HPDE6-E6E7 (cell line): ENCODE results near the gene NACC1.

Experiments
- DNase-seq: peaks from one replicate; pipeline ENCODE4 v3.0.0; 2011; ENCODE audit warnings: missing footprints; ENCODE audit errors: extremely low spot score

NACC1 gene

DNA sequence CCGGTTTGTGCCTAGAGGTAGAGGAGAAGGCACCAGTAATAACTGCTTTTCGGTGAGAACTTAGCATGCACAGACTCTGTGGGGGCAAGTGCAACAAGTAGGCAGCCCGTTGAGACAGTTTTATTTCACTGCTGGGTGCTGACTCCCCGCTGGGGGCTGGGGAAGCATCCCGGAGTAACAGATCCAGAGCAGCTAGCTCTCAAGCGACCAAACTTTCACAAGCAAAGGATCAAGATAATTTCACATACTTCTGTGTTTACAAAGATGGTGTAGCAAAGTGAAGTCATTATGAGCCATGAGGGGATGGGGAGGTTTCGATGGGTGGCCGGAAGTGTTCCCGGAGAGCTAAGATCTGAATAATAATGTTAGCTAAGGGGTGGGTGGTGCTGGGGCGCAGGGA lies 2.8 kb downstream of the NACC1 start:
- DNase-seq: no peak

DNA sequence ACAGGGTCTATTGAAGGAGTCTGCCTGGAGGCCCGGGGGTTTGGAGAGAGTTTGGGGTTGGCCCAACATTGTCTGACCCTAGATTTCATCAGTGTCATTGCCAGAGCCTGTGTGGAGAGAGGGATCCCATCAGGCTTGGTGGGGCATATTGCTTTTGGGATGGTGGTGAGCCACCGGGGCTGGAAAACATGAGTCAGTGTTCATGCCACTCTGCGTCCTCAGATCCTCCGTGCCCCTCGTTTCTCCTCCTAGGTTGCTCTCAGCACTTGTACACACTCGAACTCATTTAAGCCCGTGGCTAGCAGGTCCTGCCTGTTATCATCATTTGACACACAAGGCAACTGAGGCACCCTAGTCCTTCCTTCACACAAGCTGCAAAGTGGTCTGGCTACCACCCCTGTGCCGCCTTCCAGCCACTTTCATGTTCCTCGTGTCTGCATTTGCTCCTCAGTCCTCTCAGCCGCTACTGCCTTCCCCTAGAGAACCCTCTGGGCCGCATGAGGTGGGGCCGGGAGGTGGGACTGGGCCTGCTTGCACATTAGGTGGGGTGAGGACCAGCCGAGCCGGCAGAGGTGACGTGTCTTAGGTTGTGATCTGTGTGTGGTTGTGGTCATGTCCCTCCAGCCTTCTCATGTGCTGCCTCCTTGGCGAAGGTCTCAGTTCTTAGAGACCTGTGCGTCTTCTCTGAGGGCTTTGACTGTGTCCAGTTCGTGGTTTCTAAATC lies 3.6 kb downstream of the NACC1 start:
- no peak for DNase-seq

DNA sequence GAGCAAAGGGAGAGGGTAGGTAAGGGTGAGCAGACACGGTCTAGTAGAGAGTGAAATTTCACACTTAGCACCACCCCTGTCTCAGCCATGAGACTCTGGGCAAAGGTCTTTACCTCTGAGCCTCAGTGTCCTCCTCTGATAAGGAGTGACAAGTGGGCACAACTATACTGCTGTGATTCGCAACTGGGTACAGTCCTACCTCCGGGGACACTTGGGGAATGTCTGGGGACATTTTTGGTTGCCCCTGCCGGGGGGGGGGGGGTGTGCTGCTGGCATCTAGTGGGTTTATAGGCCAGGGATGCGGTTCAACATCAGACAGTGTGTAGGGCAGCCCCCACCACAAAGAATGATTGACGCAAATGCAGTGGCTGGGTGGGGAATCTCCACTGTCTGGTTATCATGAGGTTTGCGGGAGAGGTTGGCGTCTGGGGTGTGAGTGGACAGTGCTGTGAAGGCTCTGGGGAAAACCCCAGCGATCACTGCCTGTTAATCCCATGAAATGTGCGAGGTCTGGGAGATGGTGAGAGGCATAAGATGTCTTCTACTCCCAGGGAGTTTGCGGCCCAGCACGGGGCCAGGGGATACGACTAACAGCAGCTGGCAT lies 4.3 kb downstream of the NACC1 start:
- DNase-seq: no peak

DNA sequence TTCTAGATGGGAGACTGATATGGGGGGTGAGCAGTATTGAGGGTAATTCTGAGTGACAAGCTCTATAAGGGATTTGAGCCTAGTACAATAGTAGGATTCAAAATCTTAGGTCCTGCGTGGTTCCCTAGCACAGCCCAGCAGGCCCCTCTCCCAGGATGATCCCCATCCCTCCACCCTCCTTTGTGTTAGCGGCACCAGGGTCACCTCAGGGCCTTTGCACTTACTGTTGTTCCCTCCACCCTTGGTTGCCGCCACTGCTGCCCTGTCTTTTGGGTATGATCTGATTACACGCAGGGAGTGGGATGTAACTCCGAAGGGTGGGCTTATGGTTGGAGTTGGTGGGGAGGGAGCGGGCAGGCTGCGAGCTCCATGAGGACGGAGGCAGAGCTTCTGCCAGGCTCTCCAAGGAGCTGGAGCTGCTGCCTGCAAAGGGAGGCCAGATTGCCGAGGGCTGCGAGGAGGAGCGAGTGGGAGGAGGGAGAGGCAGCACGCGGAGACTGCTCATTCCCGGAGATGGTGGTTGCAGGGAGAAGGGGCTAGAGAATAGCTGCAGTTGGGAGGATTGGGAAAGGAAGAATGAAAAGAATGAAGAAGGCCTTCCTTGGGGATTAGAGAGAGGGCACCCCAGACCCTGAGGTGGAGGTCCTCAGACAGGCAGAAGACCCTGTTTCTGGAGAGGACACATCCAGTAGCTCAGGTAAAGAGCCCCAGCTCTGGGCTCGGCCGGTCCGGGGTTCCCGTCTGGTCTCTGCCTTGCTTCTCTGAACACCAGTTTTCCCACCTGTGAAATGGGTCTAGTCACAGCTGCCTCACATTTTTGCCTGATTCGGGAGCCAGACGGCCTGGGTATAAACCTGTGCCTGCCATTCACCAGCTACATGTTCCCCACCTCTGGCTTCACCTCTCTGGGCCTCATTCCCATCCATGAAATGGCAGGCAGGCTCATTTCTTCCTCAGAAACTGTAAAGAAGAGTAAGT lies 5.2 kb downstream of the NACC1 start:
- no peak for DNase-seq

DNA sequence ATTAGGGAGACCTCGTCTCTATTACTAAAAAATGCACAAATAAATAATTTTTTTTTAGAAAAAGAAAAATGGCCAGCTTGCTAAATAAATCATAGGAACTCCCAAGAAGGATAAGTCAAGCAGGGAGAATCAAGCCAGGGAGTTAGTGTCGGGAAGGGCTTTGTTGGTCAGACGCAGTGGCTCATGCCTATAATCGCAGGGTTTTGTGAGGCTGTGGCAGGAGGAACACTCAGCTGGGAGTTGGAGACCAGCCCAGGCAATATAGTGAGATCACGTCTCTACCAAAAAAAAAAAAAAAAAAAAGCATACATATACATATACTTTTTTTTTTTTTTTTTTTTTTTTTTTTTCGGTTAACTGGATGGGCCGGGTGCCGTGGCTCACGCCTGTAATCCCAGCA lies 9.0 kb downstream of the NACC1 start:
- DNase-seq: no peak

DNA sequence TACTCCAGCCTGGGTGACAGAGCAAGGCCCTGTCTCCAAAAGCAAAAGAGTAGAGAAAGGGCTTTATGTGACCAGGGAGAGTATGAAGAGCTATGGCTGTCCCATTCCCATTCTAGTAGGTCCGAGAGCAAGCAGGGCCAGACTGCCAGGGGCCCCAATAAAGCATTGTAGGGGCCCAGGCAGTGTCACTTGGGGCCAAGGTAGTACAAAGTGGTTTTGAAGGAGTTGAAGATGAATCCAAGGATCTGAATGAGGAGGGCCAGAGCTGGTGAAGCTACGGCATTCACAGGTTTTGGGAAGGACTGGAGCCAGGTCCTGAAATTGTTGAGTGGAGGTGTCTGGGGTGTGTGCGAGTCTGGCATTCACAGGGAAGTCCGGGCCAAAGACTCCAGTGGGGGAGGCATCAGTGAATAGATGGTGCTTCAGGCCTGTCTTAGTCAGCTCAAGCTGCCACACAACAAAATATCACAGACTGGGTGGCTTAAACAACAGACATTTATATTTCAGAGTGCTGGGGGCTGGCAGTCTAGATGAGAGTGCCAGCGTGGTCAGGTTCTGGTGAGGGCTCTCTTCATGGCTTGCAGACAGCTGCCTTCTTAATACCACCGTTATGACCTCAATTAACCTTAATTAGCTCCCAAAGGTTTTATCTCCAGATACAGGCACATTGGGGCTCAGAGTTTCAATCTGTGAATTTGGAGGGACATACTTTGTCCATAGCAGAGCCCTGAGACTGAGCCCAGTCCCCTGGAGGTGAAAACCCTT lies 9.9 kb downstream of the NACC1 start:
- no peak for DNase-seq

DNA sequence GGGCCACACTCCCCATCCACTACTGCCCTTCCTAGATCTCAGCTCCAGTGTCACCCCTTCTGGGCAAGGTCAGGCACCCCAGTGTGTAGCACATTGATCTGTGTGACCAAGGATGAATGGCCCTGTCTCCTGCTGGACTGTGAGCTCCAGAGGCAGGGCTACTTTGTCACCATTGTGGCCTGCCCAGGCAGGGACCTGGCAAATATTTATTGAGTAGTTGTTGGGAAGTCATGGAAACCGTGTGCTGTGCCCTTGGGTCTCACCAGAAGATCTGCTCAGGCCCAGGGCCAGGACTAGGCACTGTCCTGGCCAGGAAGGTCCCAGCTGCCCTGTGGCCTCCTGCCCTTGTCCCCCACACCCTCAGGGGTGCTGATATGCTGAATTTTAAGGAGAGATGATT lies 10.5 kb downstream of the NACC1 start:
- no peak for DNase-seq

DNA sequence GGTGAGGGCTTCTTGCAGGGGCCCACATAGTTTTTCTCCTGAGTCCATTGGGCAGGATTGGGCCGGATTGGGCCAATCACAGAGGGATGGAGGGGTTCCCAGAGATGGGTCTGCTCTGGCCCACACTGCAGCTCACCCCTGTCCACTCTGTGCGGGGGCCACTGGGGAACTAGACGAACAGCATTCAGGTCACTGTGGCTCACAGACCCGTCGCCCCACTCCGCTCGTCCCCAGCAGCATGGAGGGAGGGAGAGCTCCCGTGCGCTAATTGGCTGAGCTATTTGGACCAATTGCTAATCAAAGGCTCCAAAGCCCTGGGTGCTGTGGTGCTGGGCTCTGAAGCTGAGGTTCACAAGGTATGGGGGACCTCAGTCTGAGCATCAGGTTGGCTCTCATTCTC lies 11.3 kb downstream of the NACC1 start:
- DNase-seq: no peak

DNA sequence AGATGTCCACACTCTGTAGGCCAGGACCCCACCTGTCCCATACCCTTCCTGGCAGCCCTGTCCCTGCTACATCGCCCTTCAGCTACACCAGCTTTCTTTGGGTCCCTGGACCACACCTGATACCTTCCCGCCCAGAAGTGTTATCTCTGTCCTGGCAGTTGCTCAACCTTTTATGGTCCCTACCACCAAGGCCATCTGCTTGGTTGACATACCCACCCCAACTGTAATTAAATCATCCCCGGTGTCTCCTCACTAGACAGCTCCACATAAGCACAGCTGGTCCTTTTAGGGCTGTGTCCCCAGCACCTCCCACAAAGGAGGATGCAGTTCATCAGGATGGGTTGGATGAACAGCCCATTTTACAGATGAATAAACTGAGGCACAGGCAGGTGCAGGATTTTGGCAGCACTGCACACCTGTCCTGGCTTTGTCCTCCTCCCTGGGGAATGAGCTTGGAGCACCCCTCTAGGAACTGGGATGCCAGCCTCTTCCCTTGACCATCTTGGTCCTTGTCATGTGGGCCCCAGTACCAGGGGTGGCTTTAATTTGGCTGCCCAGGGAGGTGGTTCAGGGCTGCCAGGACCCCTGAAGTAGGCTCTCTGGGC lies 12.9 kb downstream of the NACC1 start:
- DNase-seq: no peak

DNA sequence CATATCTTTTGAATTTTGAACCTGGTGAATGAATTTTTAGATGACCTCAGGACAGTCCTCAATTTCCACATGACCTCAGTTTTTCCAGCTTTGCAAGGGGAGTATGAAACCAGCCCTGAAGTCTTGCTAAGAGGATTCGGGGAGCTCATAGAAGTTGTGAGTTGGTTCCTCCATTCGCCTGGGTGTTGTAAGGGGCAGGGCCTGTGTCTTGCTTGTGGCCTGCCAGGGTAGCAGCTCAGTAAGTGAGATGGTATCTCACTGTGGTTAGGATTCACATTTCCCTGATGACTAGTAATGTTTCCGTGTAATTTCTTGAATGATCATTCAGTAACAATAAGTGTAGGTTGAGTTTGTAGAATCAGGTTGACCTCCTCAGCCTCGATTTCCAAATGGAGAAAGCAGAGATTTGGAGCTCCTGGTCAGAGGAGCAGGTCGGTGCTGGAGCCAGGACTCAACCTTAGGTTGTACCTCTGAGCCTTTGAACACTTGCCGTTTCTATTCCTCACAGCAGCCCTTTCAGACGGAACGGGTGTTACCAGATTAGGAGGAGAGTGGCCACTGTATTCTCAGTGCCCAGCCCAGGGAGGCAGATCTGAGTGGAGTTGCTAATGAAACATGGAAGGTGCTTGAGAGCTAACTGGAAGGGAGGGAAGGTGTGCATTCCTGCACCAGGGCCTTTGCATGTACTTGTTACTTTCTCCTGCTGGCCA lies 14.6 kb downstream of the NACC1 start:
- no peak for DNase-seq

DNA sequence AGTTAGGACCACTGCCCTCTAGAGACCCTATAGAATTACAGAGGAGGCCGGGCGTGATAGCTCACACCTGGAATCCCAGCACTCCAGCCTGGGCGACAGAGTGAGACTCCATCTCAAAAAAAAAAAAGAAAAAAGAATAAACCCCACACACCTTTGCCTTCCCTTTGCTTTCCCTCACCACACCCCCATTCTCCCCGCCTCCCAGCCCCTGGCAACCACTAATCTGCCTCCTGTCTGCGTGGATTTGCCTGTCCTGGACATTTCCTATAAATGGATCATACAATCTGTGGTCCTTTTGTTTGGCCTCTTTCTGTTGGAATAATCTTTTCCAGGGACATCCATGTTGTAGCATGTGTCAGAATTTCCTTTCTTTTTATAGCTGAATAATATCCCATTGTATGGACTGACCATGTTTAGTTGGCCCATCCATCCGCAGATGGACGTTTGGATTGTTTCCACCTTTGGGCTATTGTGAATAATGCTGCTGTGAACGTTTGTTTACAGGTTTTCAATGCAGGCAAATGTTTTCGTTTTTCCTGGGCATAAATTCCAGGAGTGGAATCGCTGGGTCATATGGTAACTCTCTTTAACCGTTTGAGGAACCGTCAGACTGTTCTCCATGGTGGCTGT lies 15.3 kb downstream of the NACC1 start:
- no peak for DNase-seq

DNA sequence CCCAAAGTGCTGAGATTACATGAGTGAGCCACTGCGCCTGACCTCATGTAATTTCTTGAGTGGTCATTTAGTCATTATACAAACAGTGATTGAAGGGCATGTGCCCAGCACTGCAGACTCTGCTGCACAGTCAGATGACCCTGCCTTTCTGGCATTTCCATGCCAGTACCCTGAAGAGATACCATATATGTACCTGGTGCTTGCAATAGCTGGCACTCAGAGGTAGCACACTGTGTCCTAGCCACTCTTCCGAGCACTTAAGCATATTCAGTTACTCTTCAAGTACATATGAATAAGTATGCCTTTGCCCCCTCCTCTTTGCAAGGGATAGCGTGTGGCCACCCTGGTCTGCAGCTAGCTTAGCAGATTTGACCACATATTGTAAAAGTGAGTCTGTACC lies 16.6 kb downstream of the NACC1 start:
- DNase-seq: no peak

DNA sequence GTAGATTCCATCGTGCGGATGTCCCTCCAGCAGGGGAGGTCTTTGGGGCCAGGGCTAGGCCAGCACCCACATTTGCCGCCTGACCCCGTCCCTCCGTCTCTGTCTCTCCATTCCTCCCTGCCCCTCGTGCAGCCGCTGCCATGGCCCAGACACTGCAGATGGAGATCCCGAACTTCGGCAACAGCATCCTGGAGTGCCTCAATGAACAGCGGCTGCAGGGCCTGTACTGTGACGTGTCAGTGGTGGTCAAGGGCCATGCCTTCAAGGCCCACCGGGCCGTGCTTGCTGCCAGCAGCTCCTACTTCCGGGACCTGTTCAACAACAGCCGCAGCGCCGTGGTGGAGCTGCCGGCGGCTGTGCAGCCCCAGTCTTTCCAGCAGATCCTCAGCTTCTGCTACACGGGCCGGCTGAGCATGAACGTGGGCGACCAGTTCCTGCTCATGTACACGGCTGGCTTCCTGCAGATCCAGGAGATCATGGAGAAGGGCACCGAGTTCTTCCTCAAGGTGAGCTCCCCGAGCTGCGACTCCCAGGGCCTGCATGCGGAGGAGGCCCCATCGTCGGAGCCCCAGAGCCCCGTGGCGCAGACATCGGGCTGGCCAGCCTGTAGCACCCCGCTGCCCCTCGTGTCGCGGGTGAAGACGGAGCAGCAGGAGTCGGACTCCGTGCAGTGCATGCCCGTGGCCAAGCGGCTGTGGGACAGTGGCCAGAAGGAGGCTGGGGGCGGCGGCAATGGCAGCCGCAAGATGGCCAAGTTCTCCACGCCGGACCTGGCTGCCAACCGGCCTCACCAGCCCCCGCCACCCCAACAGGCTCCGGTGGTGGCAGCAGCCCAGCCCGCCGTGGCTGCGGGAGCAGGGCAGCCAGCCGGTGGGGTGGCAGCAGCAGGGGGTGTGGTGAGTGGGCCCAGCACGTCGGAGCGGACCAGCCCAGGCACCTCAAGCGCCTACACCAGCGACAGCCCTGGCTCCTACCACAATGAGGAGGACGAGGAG lies 17.3 kb downstream of the NACC1 start:
- no peak for DNase-seq

DNA sequence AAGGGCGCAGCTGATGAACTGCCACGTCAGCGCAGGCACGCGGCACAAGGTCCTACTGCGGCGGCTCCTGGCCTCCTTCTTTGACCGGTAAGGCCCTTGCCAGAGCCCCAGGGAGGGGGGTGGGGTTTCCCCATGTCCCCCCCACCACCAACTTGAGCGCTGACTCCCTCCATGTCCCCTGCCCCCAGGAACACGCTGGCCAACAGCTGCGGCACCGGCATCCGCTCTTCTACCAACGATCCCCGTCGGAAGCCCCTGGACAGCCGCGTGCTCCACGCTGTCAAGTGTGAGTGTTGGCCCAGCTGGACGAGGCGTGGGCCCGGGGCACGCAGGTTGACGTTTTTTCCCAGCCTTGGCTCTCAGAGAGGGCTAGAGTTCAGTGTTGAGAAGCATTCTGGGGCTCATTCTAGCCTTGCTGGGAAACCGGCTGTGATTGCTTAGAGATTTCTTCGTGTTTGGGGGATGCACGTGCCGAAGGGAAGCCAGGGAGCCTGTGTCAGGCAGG lies 19.3 kb downstream of the NACC1 start:
- DNase-seq: no peak

DNA sequence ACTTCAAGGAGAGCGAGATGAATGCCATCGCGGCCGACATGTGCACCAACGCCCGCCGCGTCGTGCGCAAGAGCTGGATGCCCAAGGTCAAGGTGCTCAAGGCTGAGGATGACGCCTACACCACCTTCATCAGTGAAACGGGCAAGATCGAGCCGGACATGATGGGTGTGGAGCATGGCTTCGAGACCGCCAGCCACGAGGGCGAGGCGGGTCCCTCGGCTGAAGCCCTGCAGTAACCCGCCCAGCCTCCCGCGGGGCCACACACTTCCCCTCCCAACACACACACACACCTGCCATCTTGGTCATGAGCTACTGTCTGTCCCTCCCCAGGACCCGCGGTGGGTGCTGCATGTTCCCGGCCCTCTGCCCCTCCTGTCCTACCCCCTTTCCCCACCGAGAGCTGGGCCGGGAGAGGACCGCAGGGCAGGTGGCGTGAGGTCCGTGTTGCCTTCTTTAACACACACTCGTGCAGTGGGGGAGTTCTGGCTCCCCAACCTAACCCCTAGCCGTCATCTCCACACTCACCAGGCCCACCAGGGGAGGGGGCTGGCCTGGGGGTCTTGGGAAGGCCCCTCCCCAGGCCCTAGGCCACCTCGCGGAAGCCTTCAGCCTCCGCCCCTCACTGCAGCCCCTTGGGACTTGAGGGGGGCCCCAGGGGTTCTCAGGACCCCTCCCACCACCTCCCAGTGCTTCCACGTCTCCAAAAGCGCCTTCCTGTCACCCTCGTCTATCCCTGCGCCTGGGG lies 20.3 kb downstream of the NACC1 start:
- DNase-seq: no peak

DNA sequence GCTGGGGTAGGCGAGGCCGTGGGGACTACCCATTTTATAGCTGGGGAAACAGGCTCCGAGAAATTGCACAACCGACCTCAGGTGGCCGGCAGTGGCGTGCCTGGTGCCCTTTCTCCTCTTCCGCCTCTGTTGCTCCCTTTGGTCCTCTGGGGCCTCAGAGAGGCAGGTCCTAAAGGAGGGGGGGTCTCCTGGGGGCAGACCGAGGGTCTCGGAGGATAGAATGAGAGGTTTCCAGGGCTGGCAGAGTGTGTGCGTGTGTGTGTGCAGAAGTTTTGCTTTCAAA lies 20.8 kb downstream of the NACC1 start:
- DNase-seq: no peak

DNA sequence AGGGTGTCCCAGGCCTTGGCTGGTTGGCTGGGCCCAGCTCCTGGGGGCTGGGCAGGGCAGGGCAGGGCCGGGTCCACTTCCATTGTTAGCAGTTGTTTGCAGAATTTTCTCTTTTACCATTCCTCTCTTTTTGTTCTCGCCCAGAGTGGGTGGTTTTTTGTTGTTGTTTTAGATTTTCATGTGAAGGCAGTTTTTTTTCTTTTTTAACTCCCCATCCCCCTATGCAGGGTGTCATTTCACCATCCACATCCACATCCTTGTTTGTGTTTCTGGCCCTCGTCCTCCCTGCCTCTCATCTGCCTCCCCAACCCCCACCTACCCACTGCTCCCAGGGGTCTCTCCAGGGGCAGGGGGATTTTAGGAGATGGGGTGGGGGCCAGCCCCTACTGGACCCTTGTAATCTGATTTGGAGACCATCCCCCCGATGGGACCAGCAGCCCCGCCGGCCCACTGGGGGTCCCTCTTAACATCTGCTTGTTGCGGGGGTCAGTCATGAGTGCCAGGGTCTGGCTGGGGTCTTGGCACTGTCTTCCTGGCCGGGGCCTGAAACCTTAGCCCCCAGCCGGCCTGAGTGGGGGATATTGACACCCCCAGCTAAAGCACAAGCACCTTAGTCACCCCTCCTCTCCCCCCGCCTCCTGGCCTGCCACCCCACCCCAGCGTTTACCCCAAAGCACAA lies 21.7 kb downstream of the NACC1 start:
- no peak for DNase-seq
